ENCODE measurements around the gene APBB1.
"Not testable (repeated sequence)": the region's sequence is repeated elsewhere in the genome, so short reads cannot be mapped to it uniquely, and the experiment has no call there.

The APBB1 gene

GRCh38 chr11:6415797-6416196 lies 3.1 kb downstream of the APBB1 start:
- no peak for DNase-seq

GRCh38 chr11:6414874-6415328 lies 4.0 kb downstream of the APBB1 start:
- no peak for DNase-seq

- DNase-seq = no peak
Measured at GRCh38 chr11:6413791-6414201, 5.1 kb downstream of the APBB1 start.

- DNase-seq = no peak
Measured at GRCh38 chr11:6411594-6412031, 7.3 kb downstream of the APBB1 start.

GRCh38 chr11:6410695-6411430 lies 8.0 kb downstream of the APBB1 start:
- no peak for DNase-seq

- DNase-seq = no peak
Measured at GRCh38 chr11:6406370-6406769, 12.5 kb downstream of the APBB1 start.

- DNase-seq = no peak
Measured at GRCh38 chr11:6405846-6406245, 13.0 kb downstream of the APBB1 start.

- no peak for DNase-seq
Measured at GRCh38 chr11:6405052-6405667, 13.7 kb downstream of the APBB1 start.

GRCh38 chr11:6404342-6405051 lies 14.4 kb downstream of the APBB1 start:
- DNase-seq = no peak

- DNase-seq = no peak
Measured at GRCh38 chr11:6403539-6403938, 15.4 kb downstream of the APBB1 start.

- DNase-seq = no peak
Measured at GRCh38 chr11:6402561-6402981, 16.3 kb downstream of the APBB1 start.

GRCh38 chr11:6402061-6402470 lies 16.8 kb downstream of the APBB1 start:
- DNase-seq = no peak

GRCh38 chr11:6401464-6401863 lies 17.4 kb downstream of the APBB1 start:
- DNase-seq = no peak

GRCh38 chr11:6400431-6401345 lies 18.2 kb downstream of the APBB1 start:
- no peak for DNase-seq

- DNase-seq = no peak
Measured at GRCh38 chr11:6397636-6398035, 21.3 kb downstream of the APBB1 start.

- DNase-seq = no peak
Measured at GRCh38 chr11:6397156-6397555, 21.7 kb downstream of the APBB1 start.

GRCh38 chr11:6395470-6396060 lies 23.3 kb downstream of the APBB1 start:
- DNase-seq = no peak

GRCh38 chr11:6393989-6394670 lies 24.8 kb downstream of the APBB1 start:
- no peak for DNase-seq

- not testable (repeated sequence) for DNase-seq
Measured at GRCh38 chr11:6392251-6392650, 26.6 kb downstream of the APBB1 start.

GRCh38 chr11:6391537-6392134 lies 27.3 kb downstream of the APBB1 start:
- no peak for DNase-seq
